T-helper 17 cell (primary cell): ENCODE measurements around the gene TENT5C. TPM values are rescaled to one million over a fixed set of nuclear protein-coding genes. Genes with fewer than 3 reads are reported as not detected.

ENCODE experiments used
- ATAC-seq: fragments of 150-1000 bp; cut with Tn5 transposase; 2 replicates; pipeline ENCODE4 v1.10.0; 2021; ENCODE audit warnings: mild to moderate bottlenecking, moderate library complexity
- DNase-seq, 3 donors: peaks; one replicate each; pipeline versions ENCODE4 v3.0.0 to v3.0.0-alpha.2; 2020 to 2021
- H3K9me3 ChIP-seq: one replicate; pipeline ENCODE4 v1.7.0; 2013; ENCODE audit warnings: low read length, mild to moderate bottlenecking; ENCODE audit not compliant: control insufficient read depth, poor library complexity, severe bottlenecking
- H3K27ac Mint-ChIP-seq: one replicate; pipeline ENCODE4 v1.8.0; 2022; ENCODE audit warnings: mild to moderate bottlenecking, moderate library complexity, mixed read lengths
- H3K27me3 Mint-ChIP-seq: one replicate; pipeline ENCODE4 v1.8.0; 2022; ENCODE audit warnings: mixed read lengths
- H3K36me3 Mint-ChIP-seq: one replicate; pipeline ENCODE4 v1.8.0; 2022; ENCODE audit warnings: low read depth, mixed read lengths
- H3K4me1 Mint-ChIP-seq: one replicate; pipeline ENCODE4 v1.8.0; 2022; ENCODE audit warnings: mild to moderate bottlenecking, mixed read lengths
- H3K4me3 Mint-ChIP-seq: one replicate; pipeline ENCODE4 v1.8.0; 2022; ENCODE audit warnings: mild to moderate bottlenecking, moderate library complexity, mixed read lengths
- total RNA-seq, 4 donors: library from RNA in 2 of 4; stranded (reverse) in 2 of 4; gene quantifications; one replicate each; pipeline ENCODE4 v1.2.3 and lab custom pipeline; 2022 to 2026

Gene TENT5C
- total RNA-seq, 2 donors from 2014 or later = 129 to 173 TPM

GRCh38 chr1:117616356-117616755, 10.5 kb downstream of the TENT5C start:
- Mint-ChIP-seq H3K36me3 (peaks cover 6% of the 10 kb centered on the region), H3K4me3 (peak overlapping the region; percentile 73), H3K27me3 (no peaks in the 10 kb centered on the region), H3K27ac (peak overlapping the region; percentile 85), H3K4me1 (peaks cover 76% of the 10 kb centered on the region)
- no peaks in the 10 kb centered on the region for H3K9me3 ChIP-seq
- DNase-seq = no peak
- no peak for ATAC-seq

DNA sequence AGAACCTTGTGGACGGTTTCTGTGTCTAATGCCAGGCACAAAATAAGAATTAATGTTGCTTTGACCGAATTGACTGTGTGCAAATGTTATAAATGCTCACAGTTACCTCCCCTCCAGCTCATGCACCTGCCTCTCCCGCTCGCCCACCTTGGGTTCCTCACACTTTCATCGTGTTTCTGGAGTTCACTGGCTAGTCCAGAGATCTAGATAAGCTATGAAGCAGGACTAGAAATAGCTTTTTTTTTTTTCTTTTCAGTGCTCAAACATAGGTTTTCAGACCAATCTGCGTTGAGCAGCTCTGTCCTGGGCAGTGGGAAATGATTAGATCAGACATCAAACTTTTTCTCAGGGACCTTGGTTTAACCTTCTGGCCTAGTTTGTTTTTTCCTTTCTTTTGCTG, 11.1 kb downstream of the TENT5C start:
- no peaks in the 10 kb centered on the region for H3K9me3 ChIP-seq
- peaks cover 74% of the 10 kb centered on the region for H3K4me1 Mint-ChIP-seq
- H3K27me3 Mint-ChIP-seq = no peaks in the 10 kb centered on the region
- peak overlapping the region; percentile 54 for H3K27ac Mint-ChIP-seq
- ATAC-seq (no peak), DNase-seq (no peak)
- peak overlapping the region; percentile 28 for H3K4me3 Mint-ChIP-seq
- H3K36me3 Mint-ChIP-seq = peaks cover 6% of the 10 kb centered on the region

- no peak for ATAC-seq
- H3K27me3 Mint-ChIP-seq = no peaks in the 10 kb centered on the region
- no peaks in the 10 kb centered on the region for H3K9me3 ChIP-seq
- DNase-seq = no peak
- no peak overlapping the region for H3K27ac Mint-ChIP-seq
- peaks cover 6% of the 10 kb centered on the region for H3K36me3 Mint-ChIP-seq
- no peak overlapping the region for H3K4me3 Mint-ChIP-seq
- peaks cover 67% of the 10 kb centered on the region for H3K4me1 Mint-ChIP-seq
These were observed 12.7 kb downstream of the TENT5C start for GRCh38 chr1:117618450-117619122.

DNA sequence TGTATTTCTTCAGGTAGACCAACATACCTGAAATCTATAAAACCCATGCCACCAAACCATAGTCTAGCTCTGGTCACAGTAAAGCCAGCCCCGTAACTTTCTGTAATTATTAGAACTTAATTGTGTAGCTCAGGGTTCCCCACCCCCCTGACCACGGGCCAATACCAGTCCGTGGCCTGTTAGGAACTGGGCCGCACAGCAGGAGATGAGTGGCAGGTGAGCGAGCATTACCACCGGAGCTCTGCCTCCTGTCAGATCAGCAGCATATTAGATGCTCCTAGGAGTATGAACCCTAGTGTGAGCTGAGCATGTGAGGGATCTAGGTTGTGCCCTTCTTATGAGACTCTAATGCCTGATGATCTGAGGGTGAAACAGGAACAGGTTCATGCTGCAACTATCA, 14.6 kb downstream of the TENT5C start:
- no peak for ATAC-seq
- Mint-ChIP-seq H3K27me3 (no peaks in the 10 kb centered on the region), H3K36me3 (peaks cover 9% of the 10 kb centered on the region)

DNA sequence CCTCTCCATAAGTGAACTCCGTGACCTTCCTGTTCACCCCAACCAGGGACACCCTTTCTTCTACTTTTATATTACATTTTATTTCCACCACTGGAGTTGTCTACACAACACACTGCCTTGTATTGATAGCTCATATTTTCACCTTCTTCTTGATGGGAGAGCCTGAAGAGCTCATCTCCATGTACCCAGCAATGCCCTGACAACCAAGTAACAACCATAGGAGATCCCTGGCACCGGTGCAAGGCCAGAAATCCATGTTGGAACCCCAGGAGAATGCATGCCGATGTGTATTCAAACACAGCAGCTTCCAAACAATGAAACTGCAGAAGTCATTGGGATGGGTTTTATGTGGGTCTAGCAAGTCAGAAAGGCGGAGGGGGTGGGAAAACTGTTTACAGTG, 15.5 kb downstream of the TENT5C start:
- Mint-ChIP-seq H3K4me1 (peaks cover 49% of the 10 kb centered on the region), H3K27ac (peak overlapping the region; percentile 8), H3K27me3 (no peaks in the 10 kb centered on the region), H3K36me3 (peaks cover 9% of the 10 kb centered on the region), H3K4me3 (no peak overlapping the region)
- ATAC-seq = no peak
- H3K9me3 ChIP-seq = no peaks in the 10 kb centered on the region
- no peak for DNase-seq

More for the DNA sequence above, 14.6 kb downstream of the TENT5C start:
- Mint-ChIP-seq H3K27ac (no peak overlapping the region), H3K4me3 (peak overlapping the region; percentile 45), H3K4me1 (peaks cover 57% of the 10 kb centered on the region)
- DNase-seq = no peak
- no peaks in the 10 kb centered on the region for H3K9me3 ChIP-seq

GRCh38 chr1:117622726-117623125, 16.9 kb downstream of the TENT5C start:
- no peak for DNase-seq
- no peak for ATAC-seq
- Mint-ChIP-seq H3K27ac (peak overlapping the region; percentile 51), H3K4me3 (no peak overlapping the region), H3K4me1 (peaks cover 53% of the 10 kb centered on the region), H3K27me3 (no peaks in the 10 kb centered on the region), H3K36me3 (peaks cover 9% of the 10 kb centered on the region)
- H3K9me3 ChIP-seq = no peaks in the 10 kb centered on the region

DNA sequence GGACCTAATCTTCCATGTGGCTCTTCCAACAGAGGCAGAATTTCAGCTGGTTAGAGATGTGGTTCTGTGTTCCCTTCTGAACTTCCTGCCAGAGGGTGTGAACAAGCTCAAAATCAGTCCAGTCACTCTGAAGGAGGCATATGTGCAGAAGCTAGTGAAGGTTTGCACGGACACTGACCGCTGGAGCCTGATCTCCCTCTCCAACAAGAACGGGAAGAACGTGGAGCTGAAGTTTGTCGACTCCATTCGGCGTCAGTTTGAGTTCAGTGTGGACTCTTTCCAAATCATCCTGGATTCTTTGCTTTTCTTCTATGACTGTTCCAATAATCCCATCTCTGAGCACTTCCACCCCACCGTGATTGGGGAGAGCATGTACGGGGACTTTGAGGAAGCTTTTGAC, 17.3 kb downstream of the TENT5C start:
- ATAC-seq = no peak
- H3K4me3 Mint-ChIP-seq = no peak overlapping the region
- peak overlapping the region; percentile 51 for H3K27ac Mint-ChIP-seq
- no peaks in the 10 kb centered on the region for H3K9me3 ChIP-seq
- peaks cover 50% of the 10 kb centered on the region for H3K4me1 Mint-ChIP-seq
- H3K36me3 Mint-ChIP-seq = peaks cover 9% of the 10 kb centered on the region
- no peak for DNase-seq
- H3K27me3 Mint-ChIP-seq = no peaks in the 10 kb centered on the region

- Mint-ChIP-seq H3K4me1 (peaks cover 47% of the 10 kb centered on the region), H3K4me3 (peak overlapping the region; percentile 66), H3K36me3 (peaks cover 9% of the 10 kb centered on the region), H3K27me3 (no peaks in the 10 kb centered on the region), H3K27ac (peak overlapping the region; percentile 16)
- DNase-seq (no peak), ATAC-seq (no peak)
- no peaks in the 10 kb centered on the region for H3K9me3 ChIP-seq
These were observed 17.9 kb downstream of the TENT5C start for GRCh38 chr1:117623698-117624097.

- Mint-ChIP-seq H3K27me3 (no peaks in the 10 kb centered on the region), H3K4me1 (peaks cover 39% of the 10 kb centered on the region), H3K4me3 (peak overlapping the region; percentile 63), H3K36me3 (peaks cover 5% of the 10 kb centered on the region), H3K27ac (peak overlapping the region; percentile 17)
- ATAC-seq (no peak), DNase-seq (no peak)
- no peaks in the 10 kb centered on the region for H3K9me3 ChIP-seq
These were observed 21.8 kb downstream of the TENT5C start for GRCh38 chr1:117627546-117628130.

GRCh38 chr1:117628343-117628742, 22.5 kb downstream of the TENT5C start:
- Mint-ChIP-seq H3K4me1 (peaks cover 43% of the 10 kb centered on the region), H3K36me3 (peaks cover 5% of the 10 kb centered on the region), H3K27ac (peak overlapping the region; percentile 17), H3K27me3 (no peaks in the 10 kb centered on the region), H3K4me3 (no peak overlapping the region)
- no peak for DNase-seq
- no peaks in the 10 kb centered on the region for H3K9me3 ChIP-seq
- ATAC-seq = peak; percentile 2

GRCh38 chr1:117629625-117630422, 24.0 kb downstream of the TENT5C start:
- Mint-ChIP-seq H3K4me3 (peak overlapping the region; percentile 46), H3K27me3 (no peaks in the 10 kb centered on the region), H3K27ac (peak overlapping the region; percentile 32), H3K36me3 (no peaks in the 10 kb centered on the region), H3K4me1 (peaks cover 41% of the 10 kb centered on the region)
- no peaks in the 10 kb centered on the region for H3K9me3 ChIP-seq
- no peak for DNase-seq
- ATAC-seq = peak; percentile 14

DNA sequence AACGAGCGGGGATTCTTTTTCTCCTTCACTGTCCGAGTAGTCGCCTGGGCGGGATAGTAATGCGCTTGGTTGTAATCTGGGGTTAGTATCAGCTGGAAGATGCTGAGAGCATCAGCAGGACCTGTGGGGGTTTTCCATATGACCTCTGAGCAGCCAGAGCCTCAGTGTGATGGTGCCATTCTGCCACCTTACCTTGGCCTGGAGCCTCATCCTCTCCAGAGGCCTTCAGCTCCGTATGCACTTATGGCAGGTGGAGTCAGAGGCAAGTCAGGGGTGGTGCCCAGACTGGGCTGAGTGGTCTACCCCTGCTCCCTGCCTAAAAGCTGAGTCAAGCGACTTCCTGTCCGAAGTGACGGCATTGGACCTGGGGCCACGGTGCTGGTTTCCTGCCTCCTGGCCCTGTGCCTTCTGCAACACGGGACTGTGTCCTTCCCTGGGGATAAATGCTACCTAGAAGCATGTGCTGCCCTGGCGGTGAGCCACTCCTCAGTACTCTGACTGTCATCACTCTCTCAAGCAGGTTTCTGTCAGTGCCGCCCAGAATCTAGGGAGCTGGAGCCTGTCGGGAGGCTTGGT, 24.7 kb downstream of the TENT5C start:
- H3K4me3 Mint-ChIP-seq = no peak overlapping the region
- H3K9me3 ChIP-seq = no peaks in the 10 kb centered on the region
- ATAC-seq = no peak
- no peaks in the 10 kb centered on the region for H3K27me3 Mint-ChIP-seq
- H3K4me1 Mint-ChIP-seq = peaks cover 38% of the 10 kb centered on the region
- DNase-seq = no peak
- H3K27ac Mint-ChIP-seq = peak overlapping the region; percentile 32
- no peaks in the 10 kb centered on the region for H3K36me3 Mint-ChIP-seq
